K562 (cell line): ENCODE results near the gene GNB5. TPM values are rescaled to one million over a fixed set of nuclear protein-coding genes. Genes with fewer than 3 reads are reported as not detected.

Experiments
- AFF4 ChIP-seq: sonication (generic); formaldehyde crosslinking; IDR thresholded peaks from 2 replicates; pipeline ENCODE4 v1.8.0; 2023; ENCODE audit warnings: mild to moderate bottlenecking, missing genetic modification reagents
- BRF2 ChIP-seq: IDR thresholded peaks from 3 replicates; pipeline ENCODE4 v1.6.1; 2011; ENCODE audit warnings: borderline replicate concordance, mild to moderate bottlenecking; ENCODE audit not compliant: insufficient read length, insufficient read depth
- FOSL1 ChIP-seq: fragments of 200-800 bp; sonication (Bioruptor generic); conservative IDR thresholded peaks from 2 replicates; pipeline ENCODE4 v1.6.1; 2016; ENCODE audit warnings: missing genetic modification characterization, missing compliant biosample characterization
- FOXA1 ChIP-seq: fragments of 450-650 bp; IDR thresholded peaks from 2 replicates; pipeline ENCODE4 v1.6.1; 2016; ENCODE audit warnings: mild to moderate bottlenecking, borderline replicate concordance
- GABPB1 ChIP-seq: sonication (generic); formaldehyde crosslinking; IDR thresholded peaks from 2 replicates; pipeline ENCODE4 v1.8.0; 2022; ENCODE audit warnings: mild to moderate bottlenecking, missing genetic modification reagents
- GABPB2 ChIP-seq: fragments of 250-450 bp; sonication (Bioruptor Pico); conservative IDR thresholded peaks from 2 replicates; pipeline ENCODE4 v1.5.1; 2021; ENCODE audit warnings: mild to moderate bottlenecking
- HMG20B ChIP-seq: fragments of 250-450 bp; sonication (Bioruptor Pico); IDR thresholded peaks from 2 replicates; pipeline ENCODE4 v1.5.0; 2021; ENCODE audit warnings: mild to moderate bottlenecking
- RBBP5 ChIP-seq: fragments of 200-600 bp; sonication (generic); IDR thresholded peaks from 2 replicates; pipeline ENCODE4 v1.6.1; 2012; ENCODE audit warnings: borderline replicate concordance, mild to moderate bottlenecking, low read length, control low read depth, inconsistent platforms; ENCODE audit not compliant: insufficient read depth, poor library complexity, severe bottlenecking
- THRAP3 ChIP-seq: fragments of 450-650 bp; IDR thresholded peaks from 2 replicates; pipeline ENCODE4 v1.6.1; 2016; ENCODE audit warnings: mild to moderate bottlenecking, inconsistent platforms, borderline replicate concordance
- THRB ChIP-seq: fragments of 450-650 bp; formaldehyde crosslinking; conservative IDR thresholded peaks from 2 replicates; pipeline ENCODE4 v1.4.0; 2022; ENCODE audit warnings: mild to moderate bottlenecking, missing genetic modification characterization
- ZBTB11 ChIP-seq, 3 experiments: fragments of 200-800 bp in 1 of 3; fragments of 250-450 bp in 1 of 3; fragments of 450-650 bp in 1 of 3; sonication (Bioruptor Pico) in 1 of 3; sonication (Bioruptor generic) in 1 of 3; formaldehyde crosslinking in 1 of 3; IDR thresholded peaks; 2 replicates each; pipeline versions ENCODE4 v1.6.1 to v1.8.0; 2016 to 2022; ENCODE audit warnings: mild to moderate bottlenecking in 2 of 3, missing genetic modification characterization in 2 of 3, missing compliant biosample characterization in 1 of 3, moderate library complexity in 1 of 3
- ZNF384 ChIP-seq: IDR thresholded peaks from 2 replicates; pipeline ENCODE4 v1.6.1; 2012; ENCODE audit warnings: low read depth, low read length, improper control_type of control experiment
- ZNF398 ChIP-seq: fragments of 250-450 bp; sonication (Bioruptor Pico); IDR thresholded peaks from 2 replicates; pipeline ENCODE4 v1.8.0; 2021; ENCODE audit warnings: moderate library complexity, mild to moderate bottlenecking, inconsistent platforms
- polyA plus RNA-seq, 8 experiments: library from polyadenylated mRNA; depleted of rRNA in 4 of 8; stranded (reverse) in 5 of 8; unstranded in 3 of 8; fragments of >200 nt; fragmentation: Nextera tagmentation in 2 of 8; fragmentation: Illumina TruSeq in 1 of 8; extraction: Ambion mirVana in 2 of 8; extraction: Trizol in 1 of 8; gene quantifications; 2 replicates each; pipeline versions ENCODE4 v1.2.1 to v1.2.3, GENCODE V29; 2011 to 2014; ENCODE audit warnings: inconsistent platforms in 1 of 8, missing spikeins in 1 of 8
- total RNA-seq, 7 experiments: library from RNA; depleted of rRNA in 6 of 7; stranded (reverse); fragments of >200 nt in 6 of 7; fragmentation: Illumina TruSeq in 2 of 7; extraction: Trizol in 2 of 7; gene quantifications; 2 replicates each; pipeline versions ENCODE4 v1.2.1 to v1.2.3, GENCODE V29; 2011 to 2021; ENCODE audit warnings: low replicate concordance in 1 of 7

GNB5 gene
- total and polyA plus RNA-seq, 9 of the 15 experiments (the other 6 are each of a cell fraction or from before 2014, with no cell fraction given): 0.11 to 2.1 (median 0.77) TPM

GRCh38 chr15:52137432-52138357 is 53.5 kb downstream of the GNB5 start (continued):
- TF ChIP-seq ZBTB11 (CRISPR knock-in tag; IDR thresholded peaks at IDR 0.05): no peak
- TF ChIP-seq THRB (CRISPR knock-in tag): 0 out of 2 replicates have a peak, but pooled peaks have one; percentile 15
- no peak for TF ChIP-seq ZNF384
- TF ChIP-seq BRF2: no peak
- no peak for TF ChIP-seq GABPB2 (CRISPR knock-in tag)
- no peak for TF ChIP-seq ZNF398 (CRISPR knock-in tag)
- peak; percentile 29; the same call in 1 of the 2 replicates for TF ChIP-seq FOSL1 (tag)
- TF ChIP-seq THRAP3: no peak
- no peak for TF ChIP-seq RBBP5
- TF ChIP-seq FOXA1: no peak
- TF ChIP-seq HMG20B (CRISPR knock-in tag): no peak
- TF ChIP-seq GABPB1 (CRISPR knock-in tag): peak; percentile 59; the same call in 1 of the 2 replicates
- TF ChIP-seq AFF4 (CRISPR knock-in tag): no peak
